Measurements from ENCODE around the gene NPPC. TPM values are rescaled to one million over a fixed set of nuclear protein-coding genes. Genes with fewer than 3 reads are reported as not detected.
"Not testable (repeated sequence)": the region's sequence is repeated elsewhere in the genome, so short reads cannot be mapped to it uniquely, and the experiment has no call there.

The NPPC gene
- total RNA-seq, 2 experiments from 2014 or later = not detected

DNA sequence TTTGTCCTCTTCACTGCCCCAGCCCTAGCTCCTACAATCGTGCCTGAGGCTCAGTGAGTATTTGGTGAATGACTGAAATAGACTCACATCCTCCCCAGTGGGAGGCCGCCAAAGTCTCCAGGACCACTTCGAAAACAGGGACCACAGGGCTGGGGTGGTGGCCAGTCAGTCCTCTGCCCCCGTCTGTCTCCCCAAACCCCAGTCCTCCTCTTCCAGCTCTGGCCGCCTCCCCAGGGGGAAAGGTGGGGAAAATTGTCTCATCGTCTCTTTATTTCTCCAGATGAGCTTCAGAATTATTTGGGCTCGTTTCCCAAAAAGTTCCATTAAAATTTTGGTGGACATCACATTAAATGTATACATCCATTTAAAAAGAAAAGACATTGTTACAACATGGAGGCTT, 43.5 kb downstream of the NPPC start:
- intact Hi-C loops (cut with micrococcal nuclease; ENCODE audit: unreplicated experiment) = no loop called here
- TF ChIP-seq, protein P1, sequence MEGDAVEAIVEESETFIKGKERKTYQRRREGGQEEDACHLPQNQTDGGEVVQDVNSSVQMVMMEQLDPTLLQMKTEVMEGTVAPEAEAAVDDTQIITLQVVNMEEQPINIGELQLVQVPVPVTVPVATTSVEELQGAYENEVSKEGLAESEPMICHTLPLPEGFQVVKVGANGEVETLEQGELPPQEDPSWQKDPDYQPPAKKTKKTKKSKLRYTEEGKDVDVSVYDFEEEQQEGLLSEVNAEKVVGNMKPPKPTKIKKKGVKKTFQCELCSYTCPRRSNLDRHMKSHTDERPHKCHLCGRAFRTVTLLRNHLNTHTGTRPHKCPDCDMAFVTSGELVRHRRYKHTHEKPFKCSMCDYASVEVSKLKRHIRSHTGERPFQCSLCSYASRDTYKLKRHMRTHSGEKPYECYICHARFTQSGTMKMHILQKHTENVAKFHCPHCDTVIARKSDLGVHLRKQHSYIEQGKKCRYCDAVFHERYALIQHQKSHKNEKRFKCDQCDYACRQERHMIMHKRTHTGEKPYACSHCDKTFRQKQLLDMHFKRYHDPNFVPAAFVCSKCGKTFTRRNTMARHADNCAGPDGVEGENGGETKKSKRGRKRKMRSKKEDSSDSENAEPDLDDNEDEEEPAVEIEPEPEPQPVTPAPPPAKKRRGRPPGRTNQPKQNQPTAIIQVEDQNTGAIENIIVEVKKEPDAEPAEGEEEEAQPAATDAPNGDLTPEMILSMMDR (conservative IDR thresholded peaks at IDR 0.05; ENCODE audit: low read length) = no peak
- TF ChIP-seq EZH2phosphoT487 (IDR thresholded peaks at IDR 0.05; ENCODE audit: borderline replicate concordance, low read depth, low read length) = no peak
- DNase-seq (ENCODE audit: low spot score) = no peak
- Histone ChIP-seq H3K79me2 (ENCODE audit: insufficient read depth, low read depth, low read length) (no peaks in the 10 kb centered on the region), H3K9me3 (ENCODE audit: low read length) (no peaks in the 10 kb centered on the region), H3K4me2 (ENCODE audit: low read length) (no peak overlapping the region), H3K36me3 (ENCODE audit: insufficient read depth, low read length) (no peaks in the 10 kb centered on the region), H2AFZ (ENCODE audit: low read length) (no peak overlapping the region), H3K4me1 (ENCODE audit: insufficient read depth, low read length, poor library complexity, severe bottlenecking) (no peaks in the 10 kb centered on the region), H3K27ac (ENCODE audit: low read depth, low read length, poor library complexity, severe bottlenecking) (no peak overlapping the region), H3K9me2 (ENCODE audit: insufficient read depth, low read length) (no peaks in the 10 kb centered on the region), H3K4me3 (ENCODE audit: low read depth, low read length, poor library complexity, severe bottlenecking) (no peak overlapping the region), H4K20me1 (ENCODE audit: insufficient read depth, low read length) (no peaks in the 10 kb centered on the region)
- POLR2A ChIA-PET = no interaction called here
- BruUV-seq (replicated peaks) = no TSS peak
- CTCF ChIA-PET (ENCODE audit: unreplicated experiment) = no interaction called here

GRCh38 chr2:231880371-231880770, 45.8 kb downstream of the NPPC start:
- H3K9me2 ChIP-seq (ENCODE audit: insufficient read depth, low read length); H3K36me3 ChIP-seq (ENCODE audit: insufficient read depth, low read length); H3K4me3 ChIP-seq (ENCODE audit: low read depth, low read length, poor library complexity, severe bottlenecking); H3K4me2 ChIP-seq (ENCODE audit: low read length); BruUV-seq (replicated peaks); H3K79me2 ChIP-seq (ENCODE audit: insufficient read depth, low read depth, low read length); DNase-seq (ENCODE audit: low spot score); CTCF ChIA-PET (ENCODE audit: unreplicated experiment); H3K9me3 ChIP-seq (ENCODE audit: low read length); intact Hi-C loops (cut with micrococcal nuclease; ENCODE audit: unreplicated experiment); H2AFZ ChIP-seq (ENCODE audit: low read length); H4K20me1 ChIP-seq (ENCODE audit: insufficient read depth, low read length); H3K4me1 ChIP-seq (ENCODE audit: insufficient read depth, low read length, poor library complexity, severe bottlenecking); H3K27ac ChIP-seq (ENCODE audit: low read depth, low read length, poor library complexity, severe bottlenecking): not testable (repeated sequence)
- POLR2A ChIA-PET = interaction anchor here (0.7 kb wide), 1 partner anchor 692 kb away, joined by 3 read pairs; no protein-coding TSS in a partner anchor

- no peaks in the 10 kb centered on the region for H3K9me2 ChIP-seq (ENCODE audit: insufficient read depth, low read length)
- no peaks in the 10 kb centered on the region for H3K79me2 ChIP-seq (ENCODE audit: insufficient read depth, low read depth, low read length)
- no peaks in the 10 kb centered on the region for H3K36me3 ChIP-seq (ENCODE audit: insufficient read depth, low read length)
- intact Hi-C loops (cut with micrococcal nuclease; ENCODE audit: unreplicated experiment) = no loop called here
- DNase-seq (ENCODE audit: low spot score) = no peak
- H3K4me1 ChIP-seq (ENCODE audit: insufficient read depth, low read length, poor library complexity, severe bottlenecking) = no peaks in the 10 kb centered on the region
- H3K9me3 ChIP-seq (ENCODE audit: low read length) = no peaks in the 10 kb centered on the region
- no TSS peak for BruUV-seq (replicated peaks)
- TF ChIP-seq EZH2phosphoT487 (IDR thresholded peaks at IDR 0.05; ENCODE audit: borderline replicate concordance, low read depth, low read length) = no peak
- H2AFZ ChIP-seq (ENCODE audit: low read length) = no peak overlapping the region
- H3K27ac ChIP-seq (ENCODE audit: low read depth, low read length, poor library complexity, severe bottlenecking) = no peak overlapping the region
- H3K4me2 ChIP-seq (ENCODE audit: low read length) = no peak overlapping the region
- no peak overlapping the region for H3K4me3 ChIP-seq (ENCODE audit: low read depth, low read length, poor library complexity, severe bottlenecking)
- ChIA-PET CTCF (ENCODE audit: unreplicated experiment) (no interaction called here), POLR2A (interaction anchor here (0.7 kb wide), 1 partner anchor 20 kb away, joined by 3 read pairs; no protein-coding TSS in a partner anchor)
- no peaks in the 10 kb centered on the region for H4K20me1 ChIP-seq (ENCODE audit: insufficient read depth, low read length)
These were observed 47.0 kb downstream of the NPPC start for GRCh38 chr2:231879216-231879615.

All from OCI-LY7 (cell line).